ENCODE results near the gene IFNW1.
"Not testable (repeated sequence)": the region's sequence is repeated elsewhere in the genome, so short reads cannot be mapped to it uniquely, and the experiment has no call there.

Gene IFNW1

DNA sequence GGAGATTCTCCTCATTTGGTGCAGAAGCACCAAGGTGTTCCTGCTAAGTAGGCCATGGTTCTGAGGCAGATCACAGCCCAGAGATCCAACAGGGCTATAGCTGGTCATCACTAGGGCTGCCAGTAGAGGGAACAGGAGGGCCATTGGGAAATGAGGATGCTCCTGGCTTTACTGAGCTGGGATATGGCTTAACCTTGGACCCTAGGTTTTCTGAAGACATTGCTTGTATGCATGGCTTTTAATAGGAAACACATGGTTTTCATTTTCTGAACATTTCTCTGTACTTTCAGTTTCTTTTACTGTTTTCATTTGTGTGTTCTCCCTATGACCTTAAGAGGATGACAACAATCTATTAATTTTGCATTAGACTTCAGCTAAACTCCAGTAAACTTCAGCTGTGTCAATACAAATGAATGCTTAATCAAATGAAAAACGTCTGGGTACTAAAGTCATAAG lies at the start of gene IFNW1:
Gene IFNW1 (minus strand): TSS at position 406 of the 456 bp plus-strand sequence. CDS start 262 bp downstream, at position 144.
- DNase-seq, result no peak

GRCh38 chr9:21187487-21187886 lies 45.9 kb upstream of the IFNW1 start, which contains the start of gene IFNA4:
TSS of gene IFNA4 (minus strand) at chr9:21187587. CDS start at chr9:21187531, 56 bp downstream.
- DNase-seq, result not testable (repeated sequence)

GRCh38 chr9:21182810-21183736 lies 41.4 kb upstream of the IFNW1 start:
- DNase-seq, result not testable (repeated sequence)

DNA sequence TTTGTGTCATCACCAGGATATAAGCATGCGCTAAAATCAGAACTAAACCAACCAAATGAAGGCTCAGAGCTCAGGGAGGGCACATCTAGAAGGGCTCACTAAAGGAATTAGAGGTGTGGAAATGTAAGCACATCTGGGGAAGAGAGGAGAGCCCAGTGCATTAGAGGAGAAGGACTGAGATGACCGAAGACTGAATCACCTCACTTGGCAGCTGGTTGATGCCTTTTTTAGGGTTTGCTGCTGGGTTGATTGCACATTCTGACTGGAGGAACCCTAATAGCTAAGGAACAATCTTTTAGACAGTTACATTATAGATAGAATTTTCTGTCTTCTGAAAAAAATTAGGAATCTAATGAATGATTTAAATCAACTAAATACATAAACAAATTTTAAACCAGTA lies 33.0 kb upstream of the IFNW1 start:
- DNase-seq, result no peak

- no peak for DNase-seq
Measured at GRCh38 chr9:21172156-21172555, 30.5 kb upstream of the IFNW1 start.

DNA sequence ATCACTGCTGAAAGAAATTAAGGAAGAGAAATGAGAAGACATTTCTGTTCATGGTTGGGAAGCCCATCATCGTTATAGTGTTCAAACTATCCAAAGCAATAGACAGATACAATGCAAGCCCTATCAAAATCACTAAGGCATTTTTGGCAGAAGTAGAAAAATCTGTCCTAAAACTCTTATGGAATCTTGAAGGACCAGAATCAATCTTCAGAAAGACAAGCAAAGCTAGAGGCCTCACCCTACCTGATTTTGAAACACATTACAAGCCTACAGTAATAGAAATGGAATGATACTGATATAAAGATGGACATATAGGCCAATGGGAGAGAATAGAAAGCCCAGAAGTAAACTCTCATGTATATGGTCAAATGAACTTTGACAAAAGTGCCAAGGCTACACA lies 29.7 kb upstream of the IFNW1 start:
- no peak for DNase-seq

GRCh38 chr9:21166560-21166959 lies 24.9 kb upstream of the IFNW1 start, which contains the start of gene IFNA21:
TSS of gene IFNA21 (minus strand) at chr9:21166660. CDS start at chr9:21166612, 48 bp downstream.
- DNase-seq, result not testable (repeated sequence)

- no peak for DNase-seq
Measured at GRCh38 chr9:21165516-21165915, 23.9 kb upstream of the IFNW1 start.

- DNase-seq, result no peak
Measured at GRCh38 chr9:21160178-21160577, 18.5 kb upstream of the IFNW1 start.

GRCh38 chr9:21155501-21155900 lies 13.9 kb upstream of the IFNW1 start:
- DNase-seq, result no peak

DNA sequence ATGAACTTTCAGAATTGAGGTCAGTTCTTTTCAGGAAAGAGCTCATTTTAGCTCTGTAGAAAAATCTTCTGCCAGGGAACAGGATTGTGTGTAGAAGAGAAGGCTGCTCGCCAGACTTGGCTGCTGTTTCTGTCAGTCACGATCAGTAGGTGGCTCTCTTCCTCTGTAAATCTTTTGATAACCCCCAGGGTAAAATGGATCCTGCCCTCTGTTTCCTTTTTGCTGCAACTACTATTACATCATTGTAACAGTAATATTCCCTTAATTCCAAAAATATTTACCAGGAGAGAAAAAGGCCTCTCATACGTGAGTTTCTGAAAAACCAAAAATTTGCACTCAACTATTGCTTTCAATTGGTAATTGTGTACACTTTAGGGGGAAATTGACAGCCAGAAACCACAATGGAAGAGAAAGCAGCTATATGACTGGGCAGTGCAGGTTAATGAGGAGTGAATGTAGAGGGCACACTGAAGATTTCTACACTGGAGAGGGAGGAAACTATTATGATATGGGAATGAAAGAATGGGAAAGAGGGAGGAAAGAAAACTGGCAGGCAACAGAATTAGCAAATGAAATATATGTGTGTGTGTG lies 12.5 kb upstream of the IFNW1 start:
- DNase-seq, result no peak

GRCh38 chr9:21153336-21154017 lies 11.8 kb upstream of the IFNW1 start:
- DNase-seq, result no peak

GRCh38 chr9:21144603-21145002 lies 3.0 kb upstream of the IFNW1 start:
- no peak for DNase-seq

- no peak for DNase-seq
Measured at GRCh38 chr9:21137020-21137419, 4.6 kb downstream of the IFNW1 start.

DNA sequence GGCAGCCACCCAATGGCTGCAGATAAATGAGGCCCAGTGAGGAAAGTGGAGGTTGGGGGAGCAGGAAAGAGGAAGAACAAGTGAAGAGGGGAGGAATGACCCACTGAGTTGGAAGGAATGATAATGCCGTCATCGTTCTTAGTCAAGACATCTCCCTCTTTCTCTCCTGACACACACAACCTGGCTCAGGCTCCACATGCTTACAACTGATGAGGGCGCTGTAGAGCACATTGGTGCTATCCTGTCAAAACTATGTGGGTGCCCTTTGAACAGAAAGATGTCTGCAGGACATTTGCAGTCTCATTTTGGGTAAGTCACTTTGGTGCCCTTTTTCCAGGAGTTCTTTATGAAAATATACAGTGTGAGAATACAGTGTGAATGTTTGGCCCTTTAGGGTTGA lies 5.9 kb downstream of the IFNW1 start:
- no peak for DNase-seq

DNA sequence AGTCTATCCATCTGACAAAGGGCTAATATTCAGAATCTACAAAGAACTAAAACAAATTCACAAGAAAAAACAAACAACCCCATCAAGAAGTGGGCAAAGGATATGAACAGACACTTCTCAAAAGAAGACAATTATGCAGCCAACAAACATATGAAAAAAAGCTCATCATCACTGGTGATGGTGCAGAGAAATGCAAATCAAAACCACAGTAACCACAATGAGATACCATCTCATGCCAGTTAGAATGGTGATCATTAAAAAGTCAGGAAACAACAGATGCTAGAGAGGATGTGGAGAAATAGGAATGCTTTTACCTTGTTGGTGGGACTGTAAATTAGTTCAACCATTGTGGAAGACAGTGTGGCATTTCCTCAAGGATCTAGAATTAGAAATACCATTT lies 13.4 kb downstream of the IFNW1 start:
- DNase-seq, result not testable (repeated sequence)

DNA sequence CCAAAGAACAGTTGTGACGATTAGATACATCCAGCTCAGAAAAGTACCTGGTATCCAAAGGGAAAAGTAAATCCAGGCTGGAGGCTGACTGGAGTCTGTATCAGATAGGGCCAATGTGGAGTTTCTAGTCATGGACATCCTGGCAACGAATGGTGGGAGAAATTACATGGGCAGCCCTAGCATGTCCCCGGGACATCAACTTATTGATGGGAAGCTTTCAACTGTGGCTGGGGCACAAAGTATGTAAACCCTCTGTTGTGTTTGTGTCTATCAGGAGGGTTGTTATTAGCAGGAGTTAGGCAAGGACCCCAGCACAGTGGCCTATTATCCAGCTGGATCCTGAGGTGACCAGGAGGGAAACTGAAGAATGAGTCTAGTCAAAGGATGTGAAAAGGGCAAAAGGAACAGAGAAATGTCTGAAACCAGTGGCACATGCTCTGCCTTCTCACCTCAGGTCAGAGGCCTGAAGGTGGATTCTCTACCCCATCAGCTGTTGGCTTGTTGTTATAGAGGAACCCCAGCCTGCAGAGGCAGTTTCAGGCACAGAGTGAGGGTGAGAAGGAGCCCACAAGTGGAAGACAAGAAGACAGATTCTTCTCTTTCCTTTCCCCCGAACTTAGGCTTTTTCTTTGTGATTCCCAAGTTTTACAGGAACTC lies 19.9 kb downstream of the IFNW1 start:
- DNase-seq, result no peak

GRCh38 chr9:21121079-21121478 lies 20.6 kb downstream of the IFNW1 start:
- no peak for DNase-seq

- no peak for DNase-seq
Measured at GRCh38 chr9:21119093-21119770, 22.4 kb downstream of the IFNW1 start.

DNA sequence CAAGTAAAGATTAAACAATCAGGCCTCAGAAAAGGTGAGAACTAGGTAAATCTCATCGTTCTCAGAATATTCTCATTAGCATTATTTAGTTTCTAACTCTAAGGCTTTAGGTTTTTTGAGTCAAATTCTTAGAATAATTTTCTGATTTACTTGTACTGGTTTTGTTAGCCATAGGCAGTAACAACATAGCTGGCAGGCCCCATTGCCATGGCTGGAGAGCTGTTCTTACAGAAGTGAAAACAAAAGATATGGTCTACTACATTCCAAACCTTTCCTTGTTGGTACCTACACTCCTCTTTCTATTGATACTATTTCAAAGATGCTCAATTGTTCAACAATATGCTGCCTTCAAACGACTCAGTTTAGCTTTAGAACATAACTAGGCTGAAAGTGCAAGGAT lies 27.3 kb downstream of the IFNW1 start:
- DNase-seq, result no peak

DNA sequence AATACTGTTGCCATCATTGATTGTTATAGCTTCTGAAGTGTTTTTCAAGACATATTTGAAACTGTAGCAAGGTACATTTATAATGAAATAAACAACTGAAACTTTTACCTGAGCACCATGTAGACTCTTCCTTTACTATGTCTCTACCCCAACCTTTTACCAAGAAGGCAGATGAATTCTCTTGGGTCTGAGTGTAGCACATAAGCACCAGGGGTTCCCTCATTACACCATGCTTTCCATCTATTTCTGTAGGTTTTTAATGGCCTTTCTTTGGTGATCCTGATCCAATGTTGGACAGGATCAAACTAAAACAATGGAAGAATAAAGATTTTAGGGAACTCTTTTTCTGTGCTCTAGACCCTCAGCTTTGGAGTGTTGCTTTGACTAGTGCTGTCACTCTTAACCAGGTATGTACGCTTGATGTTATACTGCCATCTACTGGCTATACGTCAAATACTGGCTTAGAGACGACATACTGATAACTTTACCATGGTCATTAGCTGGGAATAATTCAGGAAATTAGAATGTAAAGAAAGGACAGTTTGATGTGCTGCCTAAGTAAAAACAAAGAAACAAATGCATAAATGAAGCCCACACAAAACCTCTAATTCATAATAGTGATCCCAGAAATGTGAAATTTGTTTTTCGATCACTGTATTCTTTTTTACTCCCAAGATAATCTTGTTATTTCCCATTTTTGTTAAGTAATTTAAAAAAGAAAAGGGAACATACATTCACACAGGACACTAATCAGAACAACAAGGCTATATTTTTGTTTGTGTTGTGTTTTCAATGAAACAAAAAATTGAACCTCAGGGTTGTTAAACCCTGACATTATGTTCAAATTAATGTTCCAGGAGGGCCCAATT lies 30.7 kb downstream of the IFNW1 start:
- peak; percentile 58 for DNase-seq
